HFFc6 (cell line): Measurements from ENCODE around the gene FAM171A1. TPM values are rescaled to one million over a fixed set of nuclear protein-coding genes. Genes with fewer than 3 reads are reported as not detected.

ENCODE experiments used
- DNase-seq: peaks from one replicate; pipeline ENCODE4 v3.0.0-alpha.2; 2018
- H3K27ac Mint-ChIP-seq: 2 replicates; pipeline ENCODE4 v1.8.0; 2020; ENCODE audit warnings: mild to moderate bottlenecking, mixed read lengths
- H3K27me3 Mint-ChIP-seq: 2 replicates; pipeline ENCODE4 v1.8.0; 2021; ENCODE audit warnings: mild to moderate bottlenecking, moderate library complexity, mixed read lengths; ENCODE audit not compliant: insufficient read depth
- H3K36me3 Mint-ChIP-seq: 2 replicates; pipeline ENCODE4 v1.8.0; 2021; ENCODE audit warnings: low read depth, mixed read lengths
- H3K4me1 Mint-ChIP-seq: 2 replicates; pipeline ENCODE4 v1.8.0; 2020; ENCODE audit warnings: low read depth, mixed read lengths
- H3K4me3 Mint-ChIP-seq: 2 replicates; pipeline ENCODE4 v1.8.0; 2020; ENCODE audit warnings: mild to moderate bottlenecking, moderate library complexity, mixed read lengths
- H3K9me3 Mint-ChIP-seq: 2 replicates; pipeline ENCODE4 v1.8.0; 2020; ENCODE audit warnings: mild to moderate bottlenecking, mixed read lengths
- CTCF ChIP-seq: fragments of 200-600 bp; sonication (generic); IDR thresholded peaks from 2 replicates; pipeline ENCODE4 v1.5.0; 2021; ENCODE audit warnings: antibody characterized with exemption, mild to moderate bottlenecking
- total RNA-seq, 6 experiments: library from RNA; stranded (reverse); fragmentation: NEBNext Ultra II Directional; extraction: Animal tissue kit (Norgen Biotek cat#: 25700); gene quantifications; 2 replicates in 1 of 6; 3 replicates in 5 of 6; pipeline ENCODE4 v1.2.3, GENCODE V29; 2021

Gene FAM171A1
- total RNA-seq, 6 experiments from 2014 or later, result 33.4 to 60.7 (median 48.6) TPM

GRCh38 chr10:15168291-15168785 is 202.8 kb downstream of the FAM171A1 start, which contains the start of gene NMT2:
TSS of gene NMT2 (minus strand) at chr10:15168693. CDS start at chr10:15168612, 81 bp downstream.
- H3K27me3 Mint-ChIP-seq, result peaks cover 2% of the 10 kb centered on the region; the same call in 1 of the 2 replicates
- H3K27ac Mint-ChIP-seq, result peak within 1 kb of the TSS; percentile 85
- H3K9me3 Mint-ChIP-seq, result no peaks in the 10 kb centered on the region
- H3K36me3 Mint-ChIP-seq, result peaks cover 13% of the 10 kb centered on the region; the same call in 1 of the 2 replicates
- peak; percentile 37; the same call in 1 of the 2 replicates for TF ChIP-seq CTCF
- peak; percentile 79 for DNase-seq
- H3K4me1 Mint-ChIP-seq, result peaks cover 31% of the 10 kb centered on the region
- H3K4me3 Mint-ChIP-seq, result peak within 1 kb of the TSS; percentile 98

DNA sequence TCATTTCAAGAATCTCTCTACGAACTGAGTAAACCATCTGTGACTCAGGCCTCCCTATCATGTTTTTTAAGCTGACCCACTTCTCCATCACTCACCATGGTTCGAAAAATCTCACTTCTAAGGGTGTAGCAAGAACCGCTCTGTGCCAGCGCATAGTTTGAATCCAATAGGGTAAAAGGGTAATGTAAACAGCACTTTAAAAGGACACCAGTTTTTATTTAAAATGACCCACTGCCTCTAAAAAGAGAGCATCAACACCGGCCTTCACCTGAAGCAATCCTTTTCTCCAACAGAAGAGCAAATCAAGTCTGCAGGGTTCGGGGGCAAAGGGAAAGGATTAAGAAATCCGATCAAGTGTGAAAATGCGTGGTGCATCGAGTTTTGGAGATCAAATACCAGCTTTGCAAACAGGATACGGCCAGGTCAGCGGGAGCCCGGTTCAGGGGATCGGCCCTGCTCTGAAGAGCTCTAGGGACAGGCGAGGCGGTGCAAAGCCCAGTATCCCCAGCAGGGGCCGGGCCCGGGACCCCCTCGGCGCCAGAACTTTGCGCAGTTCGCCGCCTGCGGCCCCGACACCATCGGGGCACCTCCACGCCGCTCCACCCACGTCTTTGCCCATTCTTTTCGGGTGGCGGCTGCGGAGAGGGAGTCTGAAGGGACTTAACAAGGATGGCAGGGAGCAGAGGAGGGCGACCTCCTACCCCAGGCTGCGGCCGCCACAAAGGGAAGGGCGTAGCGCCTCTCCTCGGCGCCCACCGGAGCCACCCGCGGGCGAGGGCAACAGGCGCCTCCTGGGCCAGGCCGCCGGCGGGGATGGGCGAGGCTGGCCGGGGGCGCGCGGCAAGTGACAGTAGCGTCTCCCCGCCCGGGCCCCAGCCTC is 203.4 kb downstream of the FAM171A1 start:
- peak; percentile 22 for DNase-seq
- no peaks in the 10 kb centered on the region for H3K27me3 Mint-ChIP-seq
- H3K4me3 Mint-ChIP-seq, result peak overlapping the region; percentile 98
- peaks cover 13% of the 10 kb centered on the region; the same call in 1 of the 2 replicates for H3K36me3 Mint-ChIP-seq
- peak; percentile 72 for TF ChIP-seq CTCF
- no peaks in the 10 kb centered on the region for H3K9me3 Mint-ChIP-seq
- peaks cover 35% of the 10 kb centered on the region for H3K4me1 Mint-ChIP-seq
- H3K27ac Mint-ChIP-seq, result peak overlapping the region; percentile 71

DNA sequence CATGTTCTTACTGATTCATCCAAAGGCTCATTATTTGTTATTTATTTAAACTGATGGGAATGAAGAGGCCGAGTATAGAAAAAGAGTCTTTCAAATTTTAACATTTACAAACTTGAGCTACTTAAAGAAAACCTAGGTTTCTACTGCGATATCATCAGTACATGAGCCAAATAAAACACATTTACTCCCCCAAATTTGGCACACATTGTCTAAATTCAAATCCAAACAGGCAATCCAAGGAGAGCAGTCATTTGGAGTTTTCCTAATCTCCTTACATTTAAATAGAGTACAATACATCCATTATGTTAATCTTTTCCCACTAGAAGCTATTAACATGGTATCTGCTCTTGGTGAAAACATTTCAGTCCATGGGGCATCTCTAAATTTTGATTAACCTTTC is 204.8 kb downstream of the FAM171A1 start:
- peaks cover 13% of the 10 kb centered on the region; the same call in 1 of the 2 replicates for H3K36me3 Mint-ChIP-seq
- TF ChIP-seq CTCF, result no peak
- 0 out of 2 replicates have a peak overlapping the region, but pooled peaks have one; percentile 3 for H3K27ac Mint-ChIP-seq
- peaks cover 35% of the 10 kb centered on the region for H3K4me1 Mint-ChIP-seq
- no peak for DNase-seq
- no peaks in the 10 kb centered on the region for H3K27me3 Mint-ChIP-seq
- H3K9me3 Mint-ChIP-seq, result no peaks in the 10 kb centered on the region
- H3K4me3 Mint-ChIP-seq, result peak overlapping the region; percentile 98

GRCh38 chr10:15163253-15163828 is 207.7 kb downstream of the FAM171A1 start:
- Mint-ChIP-seq H3K4me1 (peaks cover 36% of the 10 kb centered on the region), H3K36me3 (peaks cover 13% of the 10 kb centered on the region; the same call in 1 of the 2 replicates), H3K9me3 (no peaks in the 10 kb centered on the region), H3K4me3 (no peak overlapping the region), H3K27ac (no peak overlapping the region), H3K27me3 (no peaks in the 10 kb centered on the region; the same call in 1 of the 2 replicates)
- DNase-seq, result no peak
- TF ChIP-seq CTCF, result no peak

Other genes with a start within 250 kb of the FAM171A1 start
- 10 to 100 TPM; 29.4 to 67.3 (median 62.6) TPM for gene NMT2, start 202.6 kb downstream of the FAM171A1 start, total RNA-seq